Thymus (tissue), 11 donors: ENCODE results near the gene RNF213. TPM values are rescaled to one million over a fixed set of nuclear protein-coding genes. Genes with fewer than 3 reads are reported as not detected.
"Not testable (repeated sequence)": the region's sequence is repeated elsewhere in the genome, so short reads cannot be mapped to it uniquely, and the experiment has no call there.

Experiments used
- DNase-seq, 9 donors: peaks; one replicate each; pipeline ENCODE4 v3.0.0-alpha.2; 2013; ENCODE audit warnings: low spot score in 9 of 9, low read depth in 6 of 9, missing footprints in 1 of 9
- H3K27ac ChIP-seq, 2 donors: one replicate each; pipeline ENCODE4 v1.5.1; 2013; ENCODE audit warnings: control low read depth in 1 of 2, low read depth in 1 of 2, low read length in 1 of 2, mild to moderate bottlenecking in 1 of 2, moderate library complexity in 1 of 2
- H3K27me3 ChIP-seq, 2 donors: one replicate each; pipeline ENCODE4 v1.5.1; 2013; ENCODE audit warnings: low read length in 1 of 2; ENCODE audit not compliant: control insufficient read depth in 2 of 2, insufficient read depth in 1 of 2
- H3K36me3 ChIP-seq, 2 donors: one replicate each; pipeline ENCODE4 v1.5.1; 2013; ENCODE audit warnings: low read length in 1 of 2, mild to moderate bottlenecking in 1 of 2, moderate library complexity in 1 of 2; ENCODE audit not compliant: control insufficient read depth in 2 of 2, insufficient read depth in 2 of 2
- H3K4me1 ChIP-seq, 2 donors: one replicate each; pipeline ENCODE4 v1.5.1; 2013; ENCODE audit warnings: low read length in 2 of 2; ENCODE audit not compliant: control insufficient read depth in 2 of 2, insufficient read depth in 2 of 2
- H3K4me3 ChIP-seq, 2 donors: one replicate each; pipeline ENCODE4 v1.5.1; 2013; ENCODE audit warnings: low read length in 2 of 2, control low read depth in 1 of 2, mild to moderate bottlenecking in 1 of 2
- H3K9me3 ChIP-seq, 2 donors: one replicate each; pipeline ENCODE4 v1.5.1; 2013; ENCODE audit warnings: low read length in 1 of 2, mild to moderate bottlenecking in 1 of 2; ENCODE audit not compliant: control insufficient read depth in 2 of 2, insufficient read depth in 1 of 2
- WGBS: extraction: QIAGEN DNeasy Blood & Tissue Kit; methylation state at CpG from one replicate; pipeline ENCODE4 v1.1.7; 2013; 5-methylcytosine and 5-hydroxymethylcytosine counted together
- polyA plus RNA-seq: library from polyadenylated mRNA; stranded (reverse); fragments of 200-250 nt; gene quantifications from one replicate; pipeline ENCODE4 v1.2.3, GENCODE V29; 2013
- total RNA-seq: library from RNA; stranded (reverse); fragments of 120-200 nt; gene quantifications from one replicate; pipeline ENCODE4 v1.2.4, GENCODE V29; 2013
- donor health status: healthy.

The RNF213 gene
- total and polyA plus RNA-seq, 2 donors: 76.4 to 114 TPM

GRCh38 chr17:80272366-80272765 lies 11.7 kb downstream of the RNF213 start:
- DNase-seq: no peak
- H3K27ac ChIP-seq: peak overlapping the region in 1 of 2 donors; percentile 13

GRCh38 chr17:80274331-80274730 lies 13.7 kb downstream of the RNF213 start:
- H3K4me1 ChIP-seq: peaks cover 0 to 2% of the 10 kb centered on the region in 2 donors
- 91% methylated on average over 9 of the region's 9 CpGs for WGBS
- DNase-seq: no peak
- no peaks in the 10 kb centered on the region for H3K27me3 ChIP-seq
- no peak overlapping the region for H3K4me3 ChIP-seq
- H3K36me3 ChIP-seq: peaks cover 55 to 71% of the 10 kb centered on the region in 2 donors
- no peaks in the 10 kb centered on the region for H3K9me3 ChIP-seq
- peak overlapping the region in 1 of 2 donors; percentile 18 for H3K27ac ChIP-seq

More at GRCh38 chr17:80272366-80272765, 11.7 kb downstream of the RNF213 start:
- WGBS: 97% methylated on average over 10 of the region's 10 CpGs
- Histone ChIP-seq H3K27me3 (no peaks in the 10 kb centered on the region), H3K4me3 (no peak overlapping the region), H3K36me3 (peaks cover 47 to 70% of the 10 kb centered on the region in 2 donors), H3K4me1 (peaks cover 0 to 5% of the 10 kb centered on the region in 2 donors), H3K9me3 (no peaks in the 10 kb centered on the region)

GRCh38 chr17:80274871-80275449 lies 14.3 kb downstream of the RNF213 start:
- Histone ChIP-seq H3K9me3 (no peaks in the 10 kb centered on the region), H3K4me1 (peaks cover 0 to 2% of the 10 kb centered on the region in 2 donors), H3K27ac (peak overlapping the region in 1 of 2 donors; percentile 18), H3K36me3 (peaks cover 57 to 68% of the 10 kb centered on the region in 2 donors), H3K4me3 (no peak overlapping the region), H3K27me3 (no peaks in the 10 kb centered on the region)
- WGBS: 98% methylated on average over 4 of the region's 4 CpGs
- DNase-seq: no peak

GRCh38 chr17:80275857-80276256 lies 15.2 kb downstream of the RNF213 start:
- H3K27ac ChIP-seq, H3K4me1 ChIP-seq, H3K27me3 ChIP-seq, H3K9me3 ChIP-seq, H3K4me3 ChIP-seq, DNase-seq: not testable (repeated sequence)
- 98% methylated on average over 8 of the region's 8 CpGs for WGBS
- H3K36me3 ChIP-seq: peaks cover 61 to 66% of the 10 kb centered on the region in 2 donors

GRCh38 chr17:80277751-80278671 lies 17.4 kb downstream of the RNF213 start:
- H3K27me3 ChIP-seq: no peaks in the 10 kb centered on the region
- no peaks in the 10 kb centered on the region for H3K9me3 ChIP-seq
- peak overlapping the region in 1 of 2 donors; percentile 13 for H3K27ac ChIP-seq
- H3K4me1 ChIP-seq: peaks cover under 1 to 2% of the 10 kb centered on the region in 2 donors
- no peak overlapping the region for H3K4me3 ChIP-seq
- no peak for DNase-seq
- 96% methylated on average over 34 of the region's 34 CpGs for WGBS
- peaks cover 64 to 68% of the 10 kb centered on the region in 2 donors for H3K36me3 ChIP-seq

GRCh38 chr17:80279895-80280294 lies 19.2 kb downstream of the RNF213 start:
- WGBS: 91% methylated on average over 14 of the region's 14 CpGs
- peaks cover 0 to 8% of the 10 kb centered on the region in 2 donors for H3K4me1 ChIP-seq

GRCh38 chr17:80281516-80281915 lies 20.9 kb downstream of the RNF213 start:
- Histone ChIP-seq H3K4me3 (no peak overlapping the region), H3K36me3 (peaks cover 65% of the 10 kb centered on the region in 2 donors), H3K9me3 (no peaks in the 10 kb centered on the region), H3K27ac (no peak overlapping the region), H3K27me3 (no peaks in the 10 kb centered on the region), H3K4me1 (peaks cover 0 to 8% of the 10 kb centered on the region in 2 donors)
- whole genome bisulfite sequencing: 97% methylated on average over 10 of the region's 10 CpGs
- no peak for DNase-seq

More at GRCh38 chr17:80279895-80280294, 19.2 kb downstream of the RNF213 start:
- H3K36me3 ChIP-seq: peaks cover 60 to 67% of the 10 kb centered on the region in 2 donors
- H3K4me3 ChIP-seq: no peak overlapping the region
- H3K27me3 ChIP-seq: no peaks in the 10 kb centered on the region
- DNase-seq: no peak
- no peak overlapping the region for H3K27ac ChIP-seq
- no peaks in the 10 kb centered on the region for H3K9me3 ChIP-seq

- H3K4me1 ChIP-seq: peaks cover 5 to 26% of the 10 kb centered on the region in 2 donors
- peaks cover 62 to 65% of the 10 kb centered on the region in 2 donors for H3K36me3 ChIP-seq
These were observed 22.6 kb downstream of the RNF213 start for GRCh38 chr17:80283116-80283852.

More at GRCh38 chr17:80283116-80283852, 22.6 kb downstream of the RNF213 start:
- no peak for DNase-seq
- Histone ChIP-seq H3K4me3 (no peak overlapping the region), H3K27ac (peak overlapping the region in 1 of 2 donors; percentile 37), H3K9me3 (no peaks in the 10 kb centered on the region), H3K27me3 (no peaks in the 10 kb centered on the region)
- WGBS: 91% methylated on average over 19 of the region's 19 CpGs
